ENCODE data around the gene ZNF638. TPM values are rescaled to one million over a fixed set of nuclear protein-coding genes. Genes with fewer than 3 reads are reported as not detected.

Gene ZNF638
- total RNA-seq, 1 donor from 2014 or later = 91.7 TPM

DNA sequence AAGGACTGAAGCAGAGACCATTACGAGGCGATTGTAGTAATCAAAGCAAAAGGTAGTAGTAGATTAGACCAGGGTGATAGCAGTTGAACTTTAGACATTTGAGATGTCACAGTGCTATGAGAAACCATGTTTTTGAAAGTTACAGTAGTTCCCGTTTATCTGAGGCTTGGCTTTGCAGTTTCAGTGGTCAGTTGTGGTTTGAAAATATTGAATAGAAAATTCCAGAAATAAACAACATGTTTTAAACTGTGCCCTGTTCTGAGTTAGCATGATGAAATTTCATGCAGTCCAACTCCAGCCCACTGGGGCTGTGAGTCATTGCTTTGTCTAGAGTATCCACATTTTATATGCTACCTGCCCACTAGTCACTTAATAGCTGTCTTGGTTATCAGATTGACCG lies 47.5 kb downstream of the ZNF638 start:
- no peak overlapping the region for H3K4me3 Mint-ChIP-seq (ENCODE audit: unreplicated experiment)
- peak; percentile 37 for FAIRE-seq
- H3K9ac ChIP-seq (ENCODE audit: low read length) = no peak overlapping the region

DNA sequence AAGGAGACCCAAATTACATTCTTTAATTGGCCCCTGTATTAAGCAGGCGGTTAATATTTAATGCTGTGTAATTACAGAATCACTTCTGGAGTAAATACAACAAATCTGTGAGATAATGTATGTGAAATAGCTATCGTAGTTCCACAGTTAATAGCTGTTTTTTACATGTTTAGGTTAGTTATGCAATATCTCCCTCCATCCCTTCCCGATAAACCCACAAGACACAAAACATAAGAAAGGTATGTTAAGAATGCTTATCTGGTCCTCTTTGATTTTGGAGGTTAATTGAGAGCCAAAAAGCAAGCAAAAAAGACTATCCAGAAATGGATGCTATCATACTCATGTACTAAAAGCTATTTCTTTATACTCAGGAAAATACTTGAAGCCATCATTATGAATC lies 49.1 kb downstream of the ZNF638 start:
- H3K4me1 ChIP-seq (ENCODE audit: insufficient read depth, low read length) = peaks cover 19% of the 10 kb centered on the region
- H3K9ac ChIP-seq (ENCODE audit: low read length) = no peak overlapping the region
- H3K36me3 Mint-ChIP-seq (ENCODE audit: low read depth, unreplicated experiment) = peaks cover 10% of the 10 kb centered on the region
- DNase-seq (ENCODE audit: low read depth) = peak; percentile 37
- H3K4me2 ChIP-seq (ENCODE audit: low read length) = no peak overlapping the region
- H3K27me3 ChIP-seq (ENCODE audit: insufficient read depth, low read length) = no peaks in the 10 kb centered on the region
- H3K9me3 Mint-ChIP-seq (ENCODE audit: unreplicated experiment) = no peaks in the 10 kb centered on the region
- no peak overlapping the region for H3K4me3 Mint-ChIP-seq (ENCODE audit: unreplicated experiment)
- no peak overlapping the region for H3K27ac ChIP-seq (ENCODE audit: low read depth, low read length)
- TF ChIP-seq EZH2 (IDR thresholded peaks at IDR 0.05; ENCODE audit: insufficient read depth, low read length) = no peak
- TF ChIP-seq, protein P1, sequence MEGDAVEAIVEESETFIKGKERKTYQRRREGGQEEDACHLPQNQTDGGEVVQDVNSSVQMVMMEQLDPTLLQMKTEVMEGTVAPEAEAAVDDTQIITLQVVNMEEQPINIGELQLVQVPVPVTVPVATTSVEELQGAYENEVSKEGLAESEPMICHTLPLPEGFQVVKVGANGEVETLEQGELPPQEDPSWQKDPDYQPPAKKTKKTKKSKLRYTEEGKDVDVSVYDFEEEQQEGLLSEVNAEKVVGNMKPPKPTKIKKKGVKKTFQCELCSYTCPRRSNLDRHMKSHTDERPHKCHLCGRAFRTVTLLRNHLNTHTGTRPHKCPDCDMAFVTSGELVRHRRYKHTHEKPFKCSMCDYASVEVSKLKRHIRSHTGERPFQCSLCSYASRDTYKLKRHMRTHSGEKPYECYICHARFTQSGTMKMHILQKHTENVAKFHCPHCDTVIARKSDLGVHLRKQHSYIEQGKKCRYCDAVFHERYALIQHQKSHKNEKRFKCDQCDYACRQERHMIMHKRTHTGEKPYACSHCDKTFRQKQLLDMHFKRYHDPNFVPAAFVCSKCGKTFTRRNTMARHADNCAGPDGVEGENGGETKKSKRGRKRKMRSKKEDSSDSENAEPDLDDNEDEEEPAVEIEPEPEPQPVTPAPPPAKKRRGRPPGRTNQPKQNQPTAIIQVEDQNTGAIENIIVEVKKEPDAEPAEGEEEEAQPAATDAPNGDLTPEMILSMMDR (IDR thresholded peaks at IDR 0.05; ENCODE audit: insufficient read depth, low read depth, low read length) = no peak
- H3K27ac Mint-ChIP-seq (ENCODE audit: unreplicated experiment) = no peak overlapping the region
- peaks cover 20% of the 10 kb centered on the region for H4K20me1 ChIP-seq (ENCODE audit: insufficient read depth, low read length)
- no peaks in the 10 kb centered on the region for H3K9me3 ChIP-seq (ENCODE audit: insufficient read depth, low read depth, low read length)
- H3K36me3 ChIP-seq (ENCODE audit: insufficient read depth, low read length) = peaks cover 16% of the 10 kb centered on the region
- peaks cover 47% of the 10 kb centered on the region for H3K4me1 Mint-ChIP-seq (ENCODE audit: low read depth, unreplicated experiment)
- H3K79me2 ChIP-seq (ENCODE audit: insufficient read depth, low read length) = peaks cover 3% of the 10 kb centered on the region
- H3K4me3 ChIP-seq (ENCODE audit: insufficient read depth, low read depth, low read length) = no peak overlapping the region
- no peaks in the 10 kb centered on the region for H3K27me3 Mint-ChIP-seq (ENCODE audit: low read depth, unreplicated experiment)
- FAIRE-seq = no peak
- no peak overlapping the region for H2AFZ ChIP-seq (ENCODE audit: low read depth, low read length)

More for the DNA sequence above, 47.5 kb downstream of the ZNF638 start:
- H2AFZ ChIP-seq (ENCODE audit: low read depth, low read length) = no peak overlapping the region
- no peaks in the 10 kb centered on the region for H3K27me3 ChIP-seq (ENCODE audit: insufficient read depth, low read length)
- Mint-ChIP-seq H3K4me1 (ENCODE audit: low read depth, unreplicated experiment) (peaks cover 37% of the 10 kb centered on the region), H3K36me3 (ENCODE audit: low read depth, unreplicated experiment) (peaks cover 11% of the 10 kb centered on the region), H3K27ac (ENCODE audit: unreplicated experiment) (peak overlapping the region; percentile 71), H3K27me3 (ENCODE audit: low read depth, unreplicated experiment) (no peaks in the 10 kb centered on the region), H3K9me3 (ENCODE audit: unreplicated experiment) (no peaks in the 10 kb centered on the region)
- no peak for TF ChIP-seq EZH2 (IDR thresholded peaks at IDR 0.05; ENCODE audit: insufficient read depth, low read length)
- TF ChIP-seq, protein P1 (IDR thresholded peaks at IDR 0.05; ENCODE audit: insufficient read depth, low read depth, low read length) = no peak
- peak overlapping the region; percentile 30 for H3K4me2 ChIP-seq (ENCODE audit: low read length)
- no peaks in the 10 kb centered on the region for H3K9me3 ChIP-seq (ENCODE audit: insufficient read depth, low read depth, low read length)
- peaks cover 23% of the 10 kb centered on the region for H3K36me3 ChIP-seq (ENCODE audit: insufficient read depth, low read length)
- H3K27ac ChIP-seq (ENCODE audit: low read depth, low read length) = peak overlapping the region; percentile 37
- H3K4me1 ChIP-seq (ENCODE audit: insufficient read depth, low read length) = peaks cover 16% of the 10 kb centered on the region
- peaks cover 3% of the 10 kb centered on the region for H3K79me2 ChIP-seq (ENCODE audit: insufficient read depth, low read length)
- H3K4me3 ChIP-seq (ENCODE audit: insufficient read depth, low read depth, low read length) = no peak overlapping the region
- H4K20me1 ChIP-seq (ENCODE audit: insufficient read depth, low read length) = peaks cover 28% of the 10 kb centered on the region
- peak; percentile 88 for DNase-seq (ENCODE audit: low read depth)

DNA sequence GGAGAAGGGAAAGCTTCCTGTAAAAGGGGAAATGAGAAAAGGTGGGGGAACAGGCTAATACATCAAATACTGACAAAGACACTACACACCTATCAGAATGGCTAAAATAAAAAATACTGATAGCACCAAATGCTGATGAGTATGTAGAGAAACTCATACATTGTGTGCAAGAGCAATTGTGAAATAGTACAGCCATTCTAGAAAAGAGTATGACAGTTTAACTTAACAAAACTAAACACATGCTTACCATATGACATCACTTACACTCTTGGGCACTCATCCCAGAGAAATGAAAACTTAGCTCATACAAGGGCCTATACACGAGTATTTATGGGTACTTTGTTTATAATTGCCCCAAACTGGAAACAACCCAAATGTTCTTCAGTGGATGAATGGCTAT lies 53.4 kb downstream of the ZNF638 start:
- H3K9ac ChIP-seq (ENCODE audit: low read length) = no peak overlapping the region
- Mint-ChIP-seq H3K27me3 (ENCODE audit: low read depth, unreplicated experiment) (no peaks in the 10 kb centered on the region), H3K27ac (ENCODE audit: unreplicated experiment) (peak overlapping the region; percentile 50), H3K4me3 (ENCODE audit: unreplicated experiment) (no peak overlapping the region), H3K36me3 (ENCODE audit: low read depth, unreplicated experiment) (peaks cover 26% of the 10 kb centered on the region), H3K4me1 (ENCODE audit: low read depth, unreplicated experiment) (peaks cover 23% of the 10 kb centered on the region), H3K9me3 (ENCODE audit: unreplicated experiment) (no peaks in the 10 kb centered on the region)
- FAIRE-seq (peak; percentile 56), DNase-seq (ENCODE audit: low read depth) (peak; percentile 72)
- no peak overlapping the region for H3K27ac ChIP-seq (ENCODE audit: low read depth, low read length)
- peaks cover 8% of the 10 kb centered on the region for H3K4me1 ChIP-seq (ENCODE audit: insufficient read depth, low read length)
- no peaks in the 10 kb centered on the region for H3K79me2 ChIP-seq (ENCODE audit: insufficient read depth, low read length)
- H3K36me3 ChIP-seq (ENCODE audit: insufficient read depth, low read length) = peaks cover 32% of the 10 kb centered on the region
- no peak overlapping the region for H3K4me3 ChIP-seq (ENCODE audit: insufficient read depth, low read depth, low read length)
- peaks cover 3% of the 10 kb centered on the region for H4K20me1 ChIP-seq (ENCODE audit: insufficient read depth, low read length)
- no peaks in the 10 kb centered on the region for H3K27me3 ChIP-seq (ENCODE audit: insufficient read depth, low read length)
- no peaks in the 10 kb centered on the region for H3K9me3 ChIP-seq (ENCODE audit: insufficient read depth, low read depth, low read length)
- no peak overlapping the region for H3K4me2 ChIP-seq (ENCODE audit: low read length)
- TF ChIP-seq EZH2 (IDR thresholded peaks at IDR 0.05; ENCODE audit: insufficient read depth, low read length) = no peak
- TF ChIP-seq, protein P1 (IDR thresholded peaks at IDR 0.05; ENCODE audit: insufficient read depth, low read depth, low read length) = no peak
- H2AFZ ChIP-seq (ENCODE audit: low read depth, low read length) = no peak overlapping the region
